Activated naive CD4-positive, alpha-beta T cell treated with anti-CD3 and anti-CD28 coated beads, Interleukin-2, amount 10 ng/mL, durations not matched to agents 7 days and 5 days (primary cell): ENCODE data around the gene MARK4.

Experiments
- CTCF ChIA-PET: fragments of 350-600 bp; sonication (Branson Sonifier 250); formaldehyde crosslinking; loops from one replicate; lab custom pipeline; 2021; ENCODE audit warnings: antibody characterized with exemption; lab: Charles Lee
- DNase-seq: peaks from one replicate; pipeline ENCODE4 v3.0.0-alpha.2; 2020
- H3K27ac Mint-ChIP-seq: one replicate; pipeline ENCODE4 v1.8.0; 2021; ENCODE audit warnings: mild to moderate bottlenecking, moderate library complexity, mixed read lengths
- H3K27me3 Mint-ChIP-seq: one replicate; pipeline ENCODE4 v1.8.0; 2021; ENCODE audit warnings: mild to moderate bottlenecking, mixed read lengths
- H3K36me3 Mint-ChIP-seq: one replicate; pipeline ENCODE4 v1.8.0; 2021; ENCODE audit warnings: mixed read lengths
- H3K4me1 Mint-ChIP-seq: one replicate; pipeline ENCODE4 v1.8.0; 2021; ENCODE audit warnings: mixed read lengths
- H3K4me3 Mint-ChIP-seq: one replicate; pipeline ENCODE4 v1.8.0; 2021; ENCODE audit warnings: mild to moderate bottlenecking, moderate library complexity, mixed read lengths
- H3K9me3 Mint-ChIP-seq: one replicate; pipeline ENCODE4 v1.8.0; 2021; ENCODE audit warnings: mixed read lengths

The MARK4 gene

GRCh38 chr19:45271098-45271734 lies 20.1 kb downstream of the MARK4 start:
- H3K27ac Mint-ChIP-seq = no peak overlapping the region
- CTCF ChIA-PET = no interaction called here
- H3K27me3 Mint-ChIP-seq = no peaks in the 10 kb centered on the region
- peaks cover 9% of the 10 kb centered on the region for H3K36me3 Mint-ChIP-seq
- no peaks in the 10 kb centered on the region for H3K9me3 Mint-ChIP-seq
- H3K4me1 Mint-ChIP-seq = no peaks in the 10 kb centered on the region
- no peak overlapping the region for H3K4me3 Mint-ChIP-seq
- DNase-seq = no peak

- CTCF ChIA-PET = interaction anchor here (1.5 kb wide), 1 partner anchor 67 kb away, joined by 3 read pairs; no protein-coding TSS in a partner anchor
- no peaks in the 10 kb centered on the region for H3K4me1 Mint-ChIP-seq
- H3K36me3 Mint-ChIP-seq = peaks cover 9% of the 10 kb centered on the region
- no peaks in the 10 kb centered on the region for H3K27me3 Mint-ChIP-seq
- no peak overlapping the region for H3K4me3 Mint-ChIP-seq
- H3K27ac Mint-ChIP-seq = no peak overlapping the region
- no peak for DNase-seq
- no peaks in the 10 kb centered on the region for H3K9me3 Mint-ChIP-seq
Measured at GRCh38 chr19:45271735-45272108, 20.7 kb downstream of the MARK4 start.

GRCh38 chr19:45273521-45273855 lies 22.4 kb downstream of the MARK4 start:
- no peak for DNase-seq
- CTCF ChIA-PET = no interaction called here
- peaks cover 11% of the 10 kb centered on the region for H3K36me3 Mint-ChIP-seq
- no peaks in the 10 kb centered on the region for H3K9me3 Mint-ChIP-seq
- no peak overlapping the region for H3K4me3 Mint-ChIP-seq
- no peaks in the 10 kb centered on the region for H3K4me1 Mint-ChIP-seq
- H3K27ac Mint-ChIP-seq = no peak overlapping the region
- no peaks in the 10 kb centered on the region for H3K27me3 Mint-ChIP-seq

GRCh38 chr19:45275370-45275971 lies 24.4 kb downstream of the MARK4 start:
- no peak overlapping the region for H3K27ac Mint-ChIP-seq

GRCh38 chr19:45276284-45276687 lies 25.2 kb downstream of the MARK4 start:
- no peak for DNase-seq
- no peak overlapping the region for H3K27ac Mint-ChIP-seq
- no peak overlapping the region for H3K4me3 Mint-ChIP-seq
- no peaks in the 10 kb centered on the region for H3K9me3 Mint-ChIP-seq
- H3K4me1 Mint-ChIP-seq = no peaks in the 10 kb centered on the region
- peaks cover 14% of the 10 kb centered on the region for H3K36me3 Mint-ChIP-seq
- no peaks in the 10 kb centered on the region for H3K27me3 Mint-ChIP-seq
- CTCF ChIA-PET = no interaction called here

More at GRCh38 chr19:45275370-45275971, 24.4 kb downstream of the MARK4 start:
- H3K27me3 Mint-ChIP-seq = no peaks in the 10 kb centered on the region
- no peak for DNase-seq
- no peaks in the 10 kb centered on the region for H3K9me3 Mint-ChIP-seq
- CTCF ChIA-PET = no interaction called here
- H3K4me1 Mint-ChIP-seq = no peaks in the 10 kb centered on the region
- H3K4me3 Mint-ChIP-seq = no peak overlapping the region
- peaks cover 14% of the 10 kb centered on the region for H3K36me3 Mint-ChIP-seq

GRCh38 chr19:45278087-45278486 lies 27.0 kb downstream of the MARK4 start:
- no peaks in the 10 kb centered on the region for H3K9me3 Mint-ChIP-seq
- H3K36me3 Mint-ChIP-seq = peaks cover 12% of the 10 kb centered on the region
- CTCF ChIA-PET = no interaction called here
- no peak for DNase-seq
- H3K27me3 Mint-ChIP-seq = no peaks in the 10 kb centered on the region
- no peak overlapping the region for H3K27ac Mint-ChIP-seq
- no peak overlapping the region for H3K4me3 Mint-ChIP-seq
- H3K4me1 Mint-ChIP-seq = no peaks in the 10 kb centered on the region

- CTCF ChIA-PET = no interaction called here
- no peak overlapping the region for H3K4me3 Mint-ChIP-seq
- DNase-seq = no peak
- H3K27ac Mint-ChIP-seq = no peak overlapping the region
- no peaks in the 10 kb centered on the region for H3K4me1 Mint-ChIP-seq
- no peaks in the 10 kb centered on the region for H3K27me3 Mint-ChIP-seq
- H3K9me3 Mint-ChIP-seq = no peaks in the 10 kb centered on the region
- peaks cover 14% of the 10 kb centered on the region for H3K36me3 Mint-ChIP-seq
Measured at GRCh38 chr19:45279587-45280192, 28.6 kb downstream of the MARK4 start.

GRCh38 chr19:45280471-45280961 lies 29.4 kb downstream of the MARK4 start:
- peaks cover 14% of the 10 kb centered on the region for H3K36me3 Mint-ChIP-seq
- H3K4me3 Mint-ChIP-seq = no peak overlapping the region
- DNase-seq = no peak
- no peaks in the 10 kb centered on the region for H3K27me3 Mint-ChIP-seq
- no peaks in the 10 kb centered on the region for H3K4me1 Mint-ChIP-seq
- no peak overlapping the region for H3K27ac Mint-ChIP-seq
- CTCF ChIA-PET = no interaction called here
- no peaks in the 10 kb centered on the region for H3K9me3 Mint-ChIP-seq

GRCh38 chr19:45283443-45284033 lies 32.5 kb downstream of the MARK4 start:
- CTCF ChIA-PET = no interaction called here
- no peaks in the 10 kb centered on the region for H3K27me3 Mint-ChIP-seq
- no peak overlapping the region for H3K27ac Mint-ChIP-seq
- H3K4me1 Mint-ChIP-seq = no peaks in the 10 kb centered on the region
- DNase-seq = no peak
- no peak overlapping the region for H3K4me3 Mint-ChIP-seq
- H3K9me3 Mint-ChIP-seq = no peaks in the 10 kb centered on the region
- peaks cover 15% of the 10 kb centered on the region for H3K36me3 Mint-ChIP-seq

- no peak overlapping the region for H3K4me3 Mint-ChIP-seq
- H3K9me3 Mint-ChIP-seq = no peaks in the 10 kb centered on the region
- no peak for DNase-seq
- H3K4me1 Mint-ChIP-seq = no peaks in the 10 kb centered on the region
- H3K27ac Mint-ChIP-seq = no peak overlapping the region
- H3K27me3 Mint-ChIP-seq = no peaks in the 10 kb centered on the region
- peaks cover 3% of the 10 kb centered on the region for H3K36me3 Mint-ChIP-seq
- CTCF ChIA-PET = no interaction called here
Measured at GRCh38 chr19:45290381-45290931, 39.4 kb downstream of the MARK4 start.

GRCh38 chr19:45291834-45292233 lies 40.8 kb downstream of the MARK4 start:
- peaks cover 6% of the 10 kb centered on the region for H3K36me3 Mint-ChIP-seq
- H3K9me3 Mint-ChIP-seq = no peaks in the 10 kb centered on the region
- DNase-seq = no peak
- CTCF ChIA-PET = no interaction called here
- H3K27ac Mint-ChIP-seq = no peak overlapping the region
- H3K4me1 Mint-ChIP-seq = no peaks in the 10 kb centered on the region
- H3K27me3 Mint-ChIP-seq = no peaks in the 10 kb centered on the region
- H3K4me3 Mint-ChIP-seq = no peak overlapping the region

- no peaks in the 10 kb centered on the region for H3K4me1 Mint-ChIP-seq
- H3K4me3 Mint-ChIP-seq = no peak overlapping the region
- H3K27me3 Mint-ChIP-seq = no peaks in the 10 kb centered on the region
- DNase-seq = no peak
- H3K9me3 Mint-ChIP-seq = no peaks in the 10 kb centered on the region
- peaks cover 4% of the 10 kb centered on the region for H3K36me3 Mint-ChIP-seq
- CTCF ChIA-PET = no interaction called here
- no peak overlapping the region for H3K27ac Mint-ChIP-seq
Measured at GRCh38 chr19:45293682-45294081, 42.6 kb downstream of the MARK4 start.

GRCh38 chr19:45294291-45295029 lies 43.4 kb downstream of the MARK4 start:
- no peaks in the 10 kb centered on the region for H3K4me1 Mint-ChIP-seq
- H3K27ac Mint-ChIP-seq = no peak overlapping the region
- DNase-seq = no peak
- peaks cover 4% of the 10 kb centered on the region for H3K36me3 Mint-ChIP-seq
- no peaks in the 10 kb centered on the region for H3K9me3 Mint-ChIP-seq
- no peak overlapping the region for H3K4me3 Mint-ChIP-seq
- H3K27me3 Mint-ChIP-seq = no peaks in the 10 kb centered on the region
- CTCF ChIA-PET = no interaction called here

- CTCF ChIA-PET = no interaction called here
- Mint-ChIP-seq H3K4me3 (no peak overlapping the region), H3K4me1 (no peaks in the 10 kb centered on the region), H3K36me3 (peaks cover 4% of the 10 kb centered on the region), H3K27me3 (no peaks in the 10 kb centered on the region), H3K27ac (no peak overlapping the region), H3K9me3 (no peaks in the 10 kb centered on the region)
- DNase-seq = no peak
Measured at GRCh38 chr19:45295873-45296272, 44.8 kb downstream of the MARK4 start.
